ENCODE results near the gene ADPRHL1. TPM values are rescaled to one million over a fixed set of nuclear protein-coding genes. Genes with fewer than 3 reads are reported as not detected.
"Not testable (repeated sequence)": the region's sequence is repeated elsewhere in the genome, so short reads cannot be mapped to it uniquely, and the experiment has no call there.

The ADPRHL1 gene
- total RNA-seq, 1 donor from 2014 or later: 11.3 TPM

GRCh38 chr13:113393226-113393562, 60.1 kb downstream of the ADPRHL1 start:
- Histone ChIP-seq H3K36me3 (no peaks in the 10 kb centered on the region), H3K9me3 (no peaks in the 10 kb centered on the region), H3K4me3 (peak overlapping the region; percentile 76 to 80), H3K27ac (no peak overlapping the region), H3K27me3 (no peaks in the 10 kb centered on the region), H3K4me1 (peaks cover 0 to 9% of the 10 kb centered on the region in 2 donors)
- intact Hi-C loops (cut with DNase I): loop anchor here (5.0 kb wide), 2 partner anchors 116 to 451 kb away; no protein-coding TSS in a partner anchor
- no peak for TF ChIP-seq CTCF (IDR thresholded peaks at IDR 0.05)
- peak in 1 of 2 donors; percentile 64 for DNase-seq (ENCODE audit: low spot score in 2 of 2)

- H3K36me3 ChIP-seq: no peaks in the 10 kb centered on the region
- intact Hi-C loops (cut with DNase I): loop anchor here (5.0 kb wide), 2 partner anchors 114 to 449 kb away; no protein-coding TSS in a partner anchor
- H3K27ac ChIP-seq: no peak overlapping the region
- no peak overlapping the region for H3K4me3 ChIP-seq
- no peaks in the 10 kb centered on the region for H3K27me3 ChIP-seq
- peak in 1 of 2 donors; percentile 33 for DNase-seq (ENCODE audit: low spot score in 2 of 2)
- TF ChIP-seq CTCF (IDR thresholded peaks at IDR 0.05): no peak
- peaks cover 0 to 9% of the 10 kb centered on the region in 2 donors for H3K4me1 ChIP-seq
- no peaks in the 10 kb centered on the region for H3K9me3 ChIP-seq
These were observed 62.3 kb downstream of the ADPRHL1 start for GRCh38 chr13:113390874-113391497.

GRCh38 chr13:113389586-113389985, 63.7 kb downstream of the ADPRHL1 start:
- H3K36me3 ChIP-seq; intact Hi-C loops (cut with DNase I); H3K4me1 ChIP-seq; H3K27me3 ChIP-seq; H3K4me3 ChIP-seq; H3K27ac ChIP-seq; H3K9me3 ChIP-seq: not testable (repeated sequence)
- peak in 1 of 2 donors; percentile 3 for DNase-seq (ENCODE audit: low spot score in 2 of 2)

- TF ChIP-seq CTCF (IDR thresholded peaks at IDR 0.05): no peak
- Histone ChIP-seq H3K36me3 (no peaks in the 10 kb centered on the region), H3K27me3 (no peaks in the 10 kb centered on the region), H3K4me1 (no peaks in the 10 kb centered on the region), H3K9me3 (peaks cover 0 to 30% of the 10 kb centered on the region in 2 donors), H3K4me3 (no peak overlapping the region), H3K27ac (no peak overlapping the region)
- peak in 1 of 2 donors; percentile 4 for DNase-seq (ENCODE audit: low spot score in 2 of 2)
- intact Hi-C loops (cut with DNase I): no loop called here
These were observed 65.9 kb downstream of the ADPRHL1 start for GRCh38 chr13:113387396-113387795.

- Histone ChIP-seq H3K9me3 (peaks cover 0 to 39% of the 10 kb centered on the region in 2 donors), H3K27me3 (no peaks in the 10 kb centered on the region), H3K27ac (no peak overlapping the region), H3K4me3 (no peak overlapping the region), H3K4me1 (no peaks in the 10 kb centered on the region), H3K36me3 (no peaks in the 10 kb centered on the region)
- no peak for TF ChIP-seq CTCF (IDR thresholded peaks at IDR 0.05)
- peak in 1 of 2 donors; percentile 15 for DNase-seq (ENCODE audit: low spot score in 2 of 2)
- intact Hi-C loops (cut with DNase I): no loop called here
These were observed 70.2 kb downstream of the ADPRHL1 start for GRCh38 chr13:113383089-113383488.

- H3K4me3 ChIP-seq; intact Hi-C loops (cut with DNase I); DNase-seq (ENCODE audit: low spot score in 2 of 2); H3K36me3 ChIP-seq; H3K27me3 ChIP-seq; H3K4me1 ChIP-seq; H3K27ac ChIP-seq: not testable (repeated sequence)
- H3K9me3 ChIP-seq: peaks cover 0 to 39% of the 10 kb centered on the region in 2 donors
These were observed 70.7 kb downstream of the ADPRHL1 start for GRCh38 chr13:113382542-113382941.
